Smooth muscle cell of the pulmonary artery (primary cell): ENCODE data around the gene ZNF326. TPM values are rescaled to one million over a fixed set of nuclear protein-coding genes. Genes with fewer than 3 reads are reported as not detected.

Source experiments
- total RNA-seq: library from RNA; depleted of rRNA; stranded (reverse); fragments of >200 nt; gene quantifications from 2 replicates; pipeline ENCODE4 v1.2.3, GENCODE V29; 2014

ZNF326 gene
- total RNA-seq: 6.4 and 7.1 TPM in 2 replicates

GRCh38 chr1:89994805-89995597 lies at the start of gene ZNF326:
TSS of gene ZNF326 (plus strand) at chr1:89995110. CDS start at chr1:89995258, 148 bp downstream.

Other genes starting within 250 kb of the ZNF326 start
- 20.7 and 38.6 TPM in 2 replicates for gene LRRC8D, start 174.1 kb upstream of the ZNF326 start, total RNA-seq